GM18520 (cell line): Measurements from ENCODE around the gene ZNF462.
"Not testable (repeated sequence)": the region's sequence is repeated elsewhere in the genome, so short reads cannot be mapped to it uniquely, and the experiment has no call there.

Experiments used
- ATAC-seq: cut with Tn5 transposase; IDR thresholded peaks from one replicate; pipeline ENCODE4 v1.9.1; 2021; ENCODE audit not compliant: unreplicated experiment

ZNF462 gene, protein sequence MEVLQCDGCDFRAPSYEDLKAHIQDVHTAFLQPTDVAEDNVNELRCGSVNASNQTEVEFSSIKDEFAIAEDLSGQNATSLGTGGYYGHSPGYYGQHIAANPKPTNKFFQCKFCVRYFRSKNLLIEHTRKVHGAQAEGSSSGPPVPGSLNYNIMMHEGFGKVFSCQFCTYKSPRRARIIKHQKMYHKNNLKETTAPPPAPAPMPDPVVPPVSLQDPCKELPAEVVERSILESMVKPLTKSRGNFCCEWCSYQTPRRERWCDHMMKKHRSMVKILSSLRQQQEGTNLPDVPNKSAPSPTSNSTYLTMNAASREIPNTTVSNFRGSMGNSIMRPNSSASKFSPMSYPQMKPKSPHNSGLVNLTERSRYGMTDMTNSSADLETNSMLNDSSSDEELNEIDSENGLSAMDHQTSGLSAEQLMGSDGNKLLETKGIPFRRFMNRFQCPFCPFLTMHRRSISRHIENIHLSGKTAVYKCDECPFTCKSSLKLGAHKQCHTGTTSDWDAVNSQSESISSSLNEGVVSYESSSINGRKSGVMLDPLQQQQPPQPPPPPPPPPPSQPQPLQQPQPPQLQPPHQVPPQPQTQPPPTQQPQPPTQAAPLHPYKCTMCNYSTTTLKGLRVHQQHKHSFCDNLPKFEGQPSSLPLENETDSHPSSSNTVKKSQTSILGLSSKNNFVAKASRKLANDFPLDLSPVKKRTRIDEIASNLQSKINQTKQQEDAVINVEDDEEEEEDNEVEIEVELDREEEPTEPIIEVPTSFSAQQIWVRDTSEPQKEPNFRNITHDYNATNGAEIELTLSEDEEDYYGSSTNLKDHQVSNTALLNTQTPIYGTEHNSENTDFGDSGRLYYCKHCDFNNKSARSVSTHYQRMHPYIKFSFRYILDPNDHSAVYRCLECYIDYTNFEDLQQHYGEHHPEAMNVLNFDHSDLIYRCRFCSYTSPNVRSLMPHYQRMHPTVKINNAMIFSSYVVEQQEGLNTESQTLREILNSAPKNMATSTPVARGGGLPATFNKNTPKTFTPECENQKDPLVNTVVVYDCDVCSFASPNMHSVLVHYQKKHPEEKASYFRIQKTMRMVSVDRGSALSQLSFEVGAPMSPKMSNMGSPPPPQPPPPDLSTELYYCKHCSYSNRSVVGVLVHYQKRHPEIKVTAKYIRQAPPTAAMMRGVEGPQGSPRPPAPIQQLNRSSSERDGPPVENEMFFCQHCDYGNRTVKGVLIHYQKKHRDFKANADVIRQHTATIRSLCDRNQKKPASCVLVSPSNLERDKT (N-terminal part only)

DNA sequence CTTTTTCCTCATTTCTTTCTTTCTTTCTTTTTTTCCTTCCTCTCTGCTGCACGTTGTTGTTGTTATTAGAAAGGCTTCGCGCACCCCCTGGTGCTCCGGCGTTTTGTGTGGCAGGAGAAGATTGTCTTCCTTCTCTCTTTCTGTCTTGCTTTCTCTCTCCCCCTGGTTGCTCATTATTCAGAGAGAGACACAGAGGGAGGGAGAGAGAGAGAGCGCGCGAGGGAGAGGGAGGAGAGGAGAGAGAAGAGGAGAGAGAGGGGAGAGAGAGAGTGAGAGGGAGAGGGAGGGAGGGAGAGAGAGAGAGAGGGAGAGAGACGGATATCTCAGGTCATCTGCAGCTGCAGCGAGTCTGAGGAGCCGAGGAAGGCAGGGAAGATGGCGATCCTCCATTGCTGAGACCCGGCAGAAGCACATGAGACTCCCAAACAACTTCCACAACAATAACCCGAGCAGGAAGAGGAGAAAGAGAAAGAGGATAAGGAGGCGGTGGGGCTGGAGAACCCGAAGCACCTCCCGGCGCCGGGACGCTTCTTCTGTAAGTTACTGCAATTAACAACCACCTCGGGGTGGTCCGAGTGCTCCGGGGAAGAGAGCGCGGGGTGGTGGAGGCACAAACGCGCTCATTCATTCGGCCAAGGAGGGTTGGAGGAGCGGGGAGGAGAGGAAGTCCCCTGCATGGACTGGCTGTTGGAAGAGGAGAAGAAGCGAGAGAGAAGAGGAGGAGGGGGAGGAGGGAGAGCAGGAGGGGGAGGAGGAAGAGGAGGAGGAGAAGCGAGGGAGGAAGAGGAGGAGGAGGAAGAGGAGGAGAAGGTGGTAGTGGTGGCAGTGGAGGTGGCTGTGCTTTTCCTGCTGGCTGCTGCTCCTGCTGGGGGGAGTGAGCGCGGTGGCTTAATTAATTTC lies at the start of gene ZNF462:
ZNF462 (plus strand) TSS at position 346 of the 900 bp plus-strand sequence. CDS start 60,218 bp downstream, outside the sequence.
- ATAC-seq = no peak

DNA sequence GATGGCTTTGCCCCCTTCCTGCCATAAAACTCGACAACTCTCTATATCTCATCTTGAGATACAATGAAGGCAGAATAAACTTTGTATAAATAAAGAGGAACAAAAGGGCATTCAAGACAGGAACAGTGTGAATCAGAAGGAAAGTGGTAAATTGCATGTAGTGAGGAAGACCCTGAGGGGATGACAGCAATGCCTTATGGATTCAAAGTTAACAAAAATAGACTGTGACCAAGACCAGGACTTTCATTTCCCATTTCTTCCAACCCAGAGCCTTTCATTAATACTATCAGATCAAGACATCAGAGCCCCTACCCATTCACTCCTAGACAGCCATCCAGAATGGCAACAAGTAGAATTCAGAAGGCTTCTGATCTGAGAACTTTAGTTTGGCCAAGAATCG lies 46.4 kb upstream of the ZNF462 start:
- no peak for ATAC-seq

DNA sequence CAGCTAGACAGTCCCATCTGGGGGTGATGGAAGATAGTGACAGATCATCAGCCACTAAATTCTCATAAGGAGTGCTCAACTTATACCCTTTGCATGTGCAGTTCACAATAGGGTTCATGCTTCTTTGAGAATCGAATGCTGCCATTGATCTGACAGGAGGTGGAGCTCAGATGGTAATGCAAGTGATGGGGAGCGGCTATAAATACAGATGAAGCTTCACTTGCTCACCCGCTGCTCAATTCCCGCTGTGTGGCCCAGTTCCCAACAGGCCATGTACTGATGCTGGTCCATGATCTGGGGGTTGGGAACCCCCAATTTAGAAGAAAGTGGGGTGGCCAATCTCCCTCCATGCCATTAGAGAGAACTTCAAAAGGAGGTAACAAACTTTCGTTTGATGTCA lies 44.9 kb upstream of the ZNF462 start:
- ATAC-seq = no peak

DNA sequence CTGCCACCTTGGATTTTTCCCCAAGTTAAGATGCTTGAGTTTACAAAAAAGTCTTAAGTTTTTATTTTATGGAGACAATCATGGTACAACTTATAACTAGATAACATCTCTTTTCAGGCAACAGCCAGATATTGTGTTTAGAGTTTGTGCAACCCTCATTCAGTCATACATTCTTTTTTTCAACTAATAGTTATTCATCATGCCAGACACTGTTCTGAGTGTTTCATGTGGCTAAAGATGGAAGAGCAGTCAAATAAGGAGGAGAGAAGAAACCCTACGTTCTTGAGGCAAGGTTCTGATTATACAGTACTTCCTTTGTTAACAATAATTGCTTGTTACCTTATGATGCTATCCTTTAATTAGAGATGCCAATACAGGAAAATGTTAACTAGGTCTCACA lies 42.1 kb upstream of the ZNF462 start:
- ATAC-seq = no peak

DNA sequence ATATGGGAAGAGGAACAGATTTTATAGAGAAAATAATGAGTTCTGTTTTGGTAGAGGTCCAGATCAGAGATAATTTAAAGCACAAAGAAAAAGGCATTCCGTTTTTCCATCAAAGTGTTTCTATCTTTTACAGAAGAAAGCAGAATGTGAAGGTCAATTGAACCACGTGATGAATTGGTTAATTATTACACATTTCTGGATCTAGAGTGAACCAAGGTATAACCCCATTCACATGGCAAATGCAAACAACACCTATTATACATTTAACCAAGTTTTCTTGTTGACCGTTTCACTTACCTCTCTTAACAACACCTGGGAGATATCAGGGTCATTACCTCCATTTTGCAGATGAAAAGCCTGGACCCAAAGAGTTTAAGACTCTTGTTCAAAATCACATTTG lies 34.9 kb upstream of the ZNF462 start:
- no peak for ATAC-seq

DNA sequence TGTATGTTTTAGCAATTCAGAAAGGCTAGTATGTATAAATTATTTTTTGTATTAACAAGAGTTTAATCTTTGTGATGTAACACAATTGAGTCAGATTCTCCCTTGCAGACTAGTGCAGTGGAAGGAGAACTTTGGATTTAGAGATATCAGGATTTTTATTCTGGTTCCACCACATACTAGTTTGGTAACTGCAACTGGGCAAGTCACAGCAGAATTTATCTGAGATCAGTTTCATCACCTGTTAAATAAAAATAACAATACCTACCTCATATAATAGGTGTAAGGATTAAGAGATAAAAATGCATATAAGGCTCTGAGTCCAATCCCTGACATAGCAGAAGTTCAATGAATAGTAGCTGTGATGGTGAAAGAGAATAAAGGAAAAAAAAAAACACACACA lies 34.0 kb upstream of the ZNF462 start:
- ATAC-seq = no peak

DNA sequence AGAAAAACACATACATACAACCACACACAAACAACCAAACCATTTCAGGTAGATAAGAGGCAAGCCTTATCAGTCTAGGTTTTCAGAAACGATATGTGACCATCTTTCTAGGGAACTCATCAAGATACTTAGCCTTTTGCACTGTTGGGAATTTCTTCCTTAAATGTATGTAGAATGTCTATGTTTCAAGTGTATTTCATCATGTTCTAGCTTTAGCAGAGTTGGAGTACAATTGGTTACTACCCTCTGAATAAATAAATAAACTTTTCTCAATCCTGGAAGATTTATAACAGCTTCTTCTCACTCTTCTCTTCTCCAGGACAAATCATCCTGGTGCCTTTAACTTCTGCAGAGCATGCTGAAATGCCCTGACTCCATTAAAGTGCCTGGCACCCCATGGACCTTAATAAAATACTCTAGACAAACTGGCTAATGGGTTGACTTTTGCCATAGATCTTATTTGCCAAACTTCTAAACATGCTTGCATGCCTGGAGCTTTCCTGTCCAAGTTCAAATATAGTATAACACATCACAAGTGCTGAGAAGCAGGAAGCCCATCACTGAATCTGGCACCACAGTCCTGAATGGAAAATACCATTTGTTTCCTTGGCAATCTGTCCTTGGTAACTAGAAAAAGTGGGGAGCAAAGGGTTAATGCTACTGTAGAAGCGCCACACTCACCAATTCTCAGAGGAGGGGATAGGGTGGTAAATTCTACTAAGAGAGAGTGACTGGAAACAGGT lies 33.1 kb upstream of the ZNF462 start:
- no peak for ATAC-seq

DNA sequence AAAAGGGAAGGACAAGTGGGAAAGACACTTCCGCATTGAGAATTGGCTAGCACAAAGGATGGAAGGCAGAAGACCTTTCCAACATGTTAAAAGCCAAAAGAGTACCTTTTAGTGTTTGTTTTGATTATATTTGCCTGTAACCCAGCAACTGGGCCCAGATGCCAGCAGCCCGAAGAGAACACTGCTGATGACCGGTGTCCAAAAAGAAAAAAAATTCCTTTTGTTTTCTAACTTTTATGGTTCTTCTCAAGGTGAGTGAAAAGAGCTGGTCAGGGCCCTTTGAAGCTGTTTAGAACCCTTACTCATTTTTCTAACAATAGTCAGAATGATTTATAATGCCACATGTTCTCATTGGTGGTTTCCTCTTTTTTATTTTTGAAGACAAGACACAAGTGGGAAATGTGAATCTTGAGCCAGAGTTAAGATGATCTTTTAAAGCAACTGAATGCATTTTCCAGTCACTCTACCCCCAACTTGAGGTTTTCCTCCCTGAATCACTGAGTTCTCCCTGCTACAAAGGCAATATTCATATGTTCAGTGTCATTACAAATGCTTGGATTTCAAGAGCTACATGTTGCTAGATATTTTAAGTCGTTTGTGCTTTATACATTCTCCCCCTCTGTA lies 32.3 kb upstream of the ZNF462 start:
- no peak for ATAC-seq

DNA sequence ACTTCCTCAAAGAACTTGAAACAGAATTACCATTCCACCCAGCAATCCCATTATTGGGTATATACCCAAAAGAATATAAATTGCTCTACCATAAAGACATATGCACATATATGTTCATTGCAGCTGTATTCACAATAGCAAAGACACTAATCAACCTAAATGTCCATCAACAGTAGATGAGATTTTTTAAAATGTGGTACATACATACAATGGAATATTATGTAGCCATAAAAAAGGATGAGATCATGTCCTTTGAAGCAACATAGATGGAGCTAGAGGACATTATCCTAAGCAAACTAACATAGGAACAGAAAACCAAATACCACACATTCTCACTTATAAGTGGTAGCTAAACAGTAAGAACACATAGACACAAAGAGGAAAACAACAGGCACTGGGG lies 28.1 kb upstream of the ZNF462 start:
- no peak for ATAC-seq

DNA sequence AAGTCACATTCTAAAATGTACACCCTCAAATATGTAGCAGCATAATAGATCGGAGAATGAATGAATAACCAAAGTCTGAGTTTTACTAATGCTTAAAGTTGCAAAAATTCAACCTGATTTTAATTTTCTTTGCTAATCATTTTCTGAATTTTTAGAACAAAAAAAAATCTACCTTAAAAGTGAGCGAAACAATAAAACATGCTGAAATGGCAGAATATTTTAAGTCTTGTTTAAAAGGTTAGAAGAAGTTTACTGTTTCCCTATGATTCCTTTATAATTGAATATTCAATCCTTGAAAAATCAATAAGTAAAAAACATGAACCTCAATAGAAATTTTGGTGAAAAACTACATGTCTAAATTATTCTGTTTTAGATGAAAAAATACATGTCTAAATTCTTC lies 27.1 kb upstream of the ZNF462 start:
- no peak for ATAC-seq

DNA sequence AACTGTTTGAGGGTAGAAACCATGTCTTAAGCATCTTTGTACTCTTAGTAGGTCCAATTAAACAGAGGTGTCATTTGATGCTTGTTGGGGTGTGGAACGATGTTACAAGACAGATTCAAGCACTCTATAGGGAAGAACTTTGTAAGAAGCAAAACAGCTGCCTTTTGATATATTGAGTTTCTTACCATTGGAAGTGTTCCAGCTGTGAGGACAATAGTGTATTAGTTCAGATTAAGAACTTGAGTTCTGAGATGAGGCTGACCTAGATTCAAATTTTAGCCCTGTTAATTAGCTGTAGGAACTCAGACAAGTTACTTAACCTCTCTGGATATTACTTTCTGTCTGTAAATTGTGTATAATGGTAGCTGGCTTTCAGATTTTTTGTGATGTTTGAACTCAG lies 19.6 kb upstream of the ZNF462 start:
- no peak for ATAC-seq

DNA sequence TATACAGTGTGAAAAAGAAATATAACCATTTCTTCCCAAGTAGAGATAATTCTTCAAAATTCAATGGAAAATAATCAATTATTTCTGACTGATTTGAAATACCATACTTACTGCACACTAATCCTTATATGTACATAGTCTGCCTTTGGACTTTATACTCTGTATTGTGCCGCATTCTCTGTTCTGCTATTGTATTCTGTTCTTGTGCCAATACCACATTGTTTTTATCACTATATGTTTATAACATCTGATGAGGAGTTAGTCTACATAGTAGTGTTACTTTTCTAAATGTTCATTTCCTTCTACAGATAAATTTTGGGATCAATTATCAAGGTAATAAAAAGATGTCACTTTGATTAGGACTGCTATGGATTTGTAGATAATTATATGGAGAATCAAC lies 16.7 kb upstream of the ZNF462 start:
- no peak for ATAC-seq

DNA sequence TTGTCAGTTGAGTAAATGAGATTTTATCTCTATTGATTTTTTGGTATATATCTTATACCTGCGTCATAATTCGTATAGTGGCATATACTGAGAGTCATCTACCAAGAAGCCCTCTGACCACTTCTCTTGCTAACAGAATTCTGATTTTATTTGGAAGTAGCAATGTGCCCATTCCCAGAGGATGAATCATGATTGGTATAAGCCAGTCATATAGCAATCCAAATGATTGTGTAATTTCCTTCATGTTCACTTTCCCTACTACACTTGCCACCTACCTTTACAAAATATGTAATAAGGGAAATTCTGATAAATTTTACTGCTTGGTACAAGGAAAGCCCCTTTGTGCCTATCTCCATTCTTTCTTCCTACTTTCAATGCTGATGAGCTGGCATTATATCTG lies 16.1 kb upstream of the ZNF462 start:
- ATAC-seq = no peak

DNA sequence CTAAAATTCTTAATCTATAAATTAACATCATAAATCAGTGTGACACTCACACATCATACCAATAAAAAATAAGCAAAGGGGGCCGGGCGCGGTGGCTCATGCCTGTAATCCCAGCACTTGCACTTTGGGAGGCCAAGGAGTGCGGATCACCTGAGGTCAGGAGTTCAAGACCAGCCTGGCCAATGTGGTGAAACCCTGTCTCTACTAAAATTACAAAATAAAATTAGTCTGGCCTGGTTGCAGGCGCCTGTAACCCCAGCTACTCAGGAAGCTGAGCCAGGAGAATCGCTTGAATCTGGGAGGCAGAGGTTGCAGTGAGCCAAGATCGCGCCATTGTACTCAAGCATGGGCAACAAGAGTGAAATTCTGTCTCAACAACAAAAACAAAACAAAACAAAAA lies 11.3 kb upstream of the ZNF462 start:
- ATAC-seq = not testable (repeated sequence)

DNA sequence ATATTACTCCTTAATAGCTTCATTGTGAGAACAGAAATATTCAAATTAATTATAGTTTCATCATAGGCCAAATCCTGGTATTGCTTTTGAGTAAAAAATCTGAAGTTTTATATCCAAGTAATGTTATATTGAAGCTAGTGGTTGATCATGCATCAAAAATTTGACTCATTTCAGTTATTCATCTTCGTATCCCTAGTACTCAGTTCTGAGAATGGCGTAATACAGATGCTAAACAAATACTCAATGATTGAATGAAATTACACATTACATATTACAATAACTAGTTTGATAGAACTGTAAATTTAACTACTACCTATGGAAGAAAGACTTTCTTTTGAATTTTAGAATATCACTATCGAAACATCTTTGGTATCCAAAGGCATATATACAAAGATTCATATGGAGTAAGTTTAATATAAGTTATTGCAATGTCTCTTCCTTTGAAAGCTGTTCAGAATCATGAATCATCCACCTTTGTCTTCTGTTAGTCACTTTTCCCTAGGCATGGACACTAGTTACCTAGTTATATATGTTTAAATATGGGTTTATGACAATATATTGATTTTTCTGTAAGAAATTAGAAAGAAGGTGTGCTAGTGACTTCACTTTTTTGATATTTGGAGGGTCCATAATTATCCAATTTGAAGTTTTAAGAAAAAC lies 5.0 kb upstream of the ZNF462 start:
- no peak for ATAC-seq

DNA sequence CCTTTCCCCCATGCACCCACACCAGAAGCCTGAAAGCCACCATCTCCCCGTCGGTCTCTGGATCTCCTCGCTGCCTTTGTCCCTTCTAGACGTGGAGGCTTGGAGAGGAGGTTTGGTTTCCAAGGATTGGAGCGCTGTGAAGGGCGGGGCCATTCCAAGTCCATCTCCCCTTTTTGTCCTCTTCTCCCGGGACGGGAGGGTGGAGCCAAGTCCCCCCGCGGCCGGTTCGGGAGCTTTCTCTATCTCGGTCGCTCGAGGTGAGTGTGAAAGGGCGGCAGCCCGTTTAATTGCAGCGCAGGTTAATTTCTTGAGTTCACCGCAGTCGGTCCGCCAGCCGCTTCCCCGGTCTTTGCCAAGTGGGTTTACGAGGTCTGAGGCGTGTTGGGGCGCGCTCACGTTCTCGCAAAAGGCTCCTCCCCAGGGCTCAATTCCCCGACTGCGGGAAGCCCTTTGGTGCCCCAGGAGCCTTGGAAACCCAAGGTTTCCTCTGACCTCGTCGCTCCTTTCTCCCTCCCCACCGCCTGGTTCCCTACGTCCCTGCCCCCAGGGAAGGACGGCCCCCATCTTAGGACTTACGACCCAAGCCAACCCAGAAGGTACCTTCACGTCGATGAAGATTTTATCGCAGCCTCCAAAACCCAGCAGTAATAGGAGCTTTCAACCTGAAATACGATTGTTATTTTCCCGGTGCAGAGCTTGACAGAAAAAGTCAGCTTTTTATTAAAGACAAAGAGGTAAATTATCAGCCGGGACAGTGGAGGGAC lies 2.8 kb upstream of the ZNF462 start:
- no peak for ATAC-seq

DNA sequence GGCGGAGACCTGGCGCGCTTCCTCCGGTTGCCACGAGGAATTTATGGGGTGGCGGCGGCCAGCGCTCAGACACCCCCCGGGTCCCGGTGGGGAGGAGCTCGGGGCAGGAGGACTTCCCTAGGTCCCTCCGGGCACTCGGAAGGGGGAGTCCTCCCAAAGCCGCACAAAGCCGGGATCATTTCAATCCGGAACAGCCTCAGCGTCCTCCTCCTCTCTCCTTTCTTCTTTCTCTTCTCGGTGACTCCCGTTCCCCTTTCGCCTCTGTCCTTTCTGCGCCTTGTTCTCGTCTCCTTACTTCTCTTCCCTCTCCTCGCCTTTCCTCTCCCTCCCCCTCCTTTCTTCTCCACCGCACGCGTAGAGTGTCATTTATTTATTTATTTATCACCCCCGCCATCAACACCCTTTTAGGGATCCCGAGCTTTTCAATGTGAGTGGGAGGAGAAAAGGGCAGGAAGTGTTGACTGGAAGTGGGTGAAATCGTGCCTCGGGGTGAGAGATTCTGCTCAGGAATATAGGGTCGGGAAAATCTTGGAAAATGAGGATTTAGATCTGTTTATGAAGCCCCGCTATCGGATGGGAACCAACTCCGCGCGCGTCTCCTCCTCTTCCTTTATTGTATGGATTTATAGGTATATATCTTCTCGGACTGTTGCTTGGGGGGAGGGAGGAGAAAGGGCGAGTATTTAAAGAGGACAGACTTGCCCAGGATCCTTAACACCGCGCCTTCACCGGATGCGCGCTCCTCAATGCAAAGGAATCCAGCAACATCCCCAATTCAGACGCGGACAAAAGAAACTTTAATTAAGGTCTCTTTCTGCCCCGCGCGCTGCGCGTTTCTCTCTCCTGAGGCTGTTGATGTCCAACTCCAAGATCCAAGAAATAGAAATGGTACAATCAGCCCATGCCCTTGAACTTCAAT lies 2.0 kb upstream of the ZNF462 start:
- no peak for ATAC-seq
